Trophoblast cell (in vitro differentiated cells and primary cell): Measurements from ENCODE around the gene ITIH6.

ENCODE experiments used
- DNase-seq, 2 donors: peaks; one replicate each; pipeline ENCODE4 v3.0.0-alpha.2; 2016
- H2AFZ ChIP-seq: 2 replicates; pipeline ENCODE4 v1.6.1; 2013; ENCODE audit warnings: low read length, moderate library complexity, mild to moderate bottlenecking; ENCODE audit not compliant: insufficient read depth, poor library complexity
- H2AK5ac ChIP-seq: 2 replicates; pipeline ENCODE4 v1.6.1; 2013; ENCODE audit warnings: mild to moderate bottlenecking, low read length
- H2BK120ac ChIP-seq: 2 replicates; pipeline ENCODE4 v1.6.1; 2013; ENCODE audit warnings: low read length, mild to moderate bottlenecking, moderate library complexity; ENCODE audit not compliant: insufficient read depth, poor library complexity
- H2BK12ac ChIP-seq: 2 replicates; pipeline ENCODE4 v1.6.1; 2013; ENCODE audit warnings: mild to moderate bottlenecking, low read length, moderate library complexity
- H2BK5ac ChIP-seq: 2 replicates; pipeline ENCODE4 v1.6.1; 2013; ENCODE audit warnings: low read length, low read depth, moderate library complexity, mild to moderate bottlenecking; ENCODE audit not compliant: poor library complexity
- H3K14ac ChIP-seq: 2 replicates; pipeline ENCODE4 v1.6.1; 2013; ENCODE audit warnings: mild to moderate bottlenecking, low read length
- H3K18ac ChIP-seq: 2 replicates; pipeline ENCODE4 v1.6.1; 2013; ENCODE audit warnings: mild to moderate bottlenecking, low read length
- H3K23ac ChIP-seq: 2 replicates; pipeline ENCODE4 v1.6.1; 2013; ENCODE audit warnings: low read length
- H3K27ac ChIP-seq: 2 replicates; pipeline ENCODE4 v1.5.1; 2013; ENCODE audit warnings: low read depth, mild to moderate bottlenecking, inconsistent platforms, low read length, moderate library complexity
- H3K27me3 ChIP-seq: 2 replicates; pipeline ENCODE4 v1.6.1; 2013; ENCODE audit warnings: inconsistent platforms, mild to moderate bottlenecking, low read length, moderate library complexity; ENCODE audit not compliant: insufficient read depth
- H3K36me3 ChIP-seq, 2 experiments: 1 replicate in 1 of 2; 2 replicates in 1 of 2; pipeline ENCODE4 v1.6.1; 2013; ENCODE audit warnings: low read length in 2 of 2, mild to moderate bottlenecking in 2 of 2, moderate library complexity in 1 of 2; ENCODE audit not compliant: insufficient read depth in 2 of 2, control insufficient read depth in 1 of 2
- H3K4ac ChIP-seq: 2 replicates; pipeline ENCODE4 v1.6.1; 2013; ENCODE audit warnings: low read depth, mild to moderate bottlenecking, low read length, moderate library complexity
- H3K4me1 ChIP-seq, 2 experiments: 1 replicate in 1 of 2; 2 replicates in 1 of 2; pipeline ENCODE4 v1.6.1; 2013; ENCODE audit warnings: low read length in 2 of 2, mild to moderate bottlenecking in 2 of 2, moderate library complexity in 1 of 2; ENCODE audit not compliant: insufficient read depth in 2 of 2, control insufficient read depth in 1 of 2
- H3K4me2 ChIP-seq: 2 replicates; pipeline ENCODE4 v1.6.1; 2013; ENCODE audit warnings: inconsistent platforms, mild to moderate bottlenecking, low read length, moderate library complexity
- H3K4me3 ChIP-seq: 2 replicates; pipeline ENCODE4 v1.5.1; 2013; ENCODE audit warnings: mild to moderate bottlenecking, low read depth, low read length, inconsistent platforms
- H3K79me1 ChIP-seq: one replicate; pipeline ENCODE4 v1.6.1; 2013; ENCODE audit warnings: low read length
- H3K79me2 ChIP-seq: 2 replicates; pipeline ENCODE4 v1.6.1; 2013; ENCODE audit warnings: low read length, mild to moderate bottlenecking; ENCODE audit not compliant: control insufficient read depth, insufficient read depth, poor library complexity
- H3K9ac ChIP-seq: 2 replicates; pipeline ENCODE4 v1.6.1; 2013; ENCODE audit warnings: mild to moderate bottlenecking, low read length
- H3K9me3 ChIP-seq: 2 replicates; pipeline ENCODE4 v1.6.1; 2013; ENCODE audit warnings: low read depth, mild to moderate bottlenecking, control low read depth, inconsistent platforms, low read length; ENCODE audit not compliant: insufficient read depth
- H4K12ac ChIP-seq: 2 replicates; pipeline ENCODE4 v1.6.1; 2013; ENCODE audit warnings: low read depth, mild to moderate bottlenecking, low read length, moderate library complexity
- H4K8ac ChIP-seq: 2 replicates; pipeline ENCODE4 v1.6.1; 2013; ENCODE audit warnings: low read depth, mild to moderate bottlenecking, low read length, moderate library complexity
- H4K91ac ChIP-seq: one replicate; pipeline ENCODE4 v1.6.1; 2013; ENCODE audit warnings: low read depth, mild to moderate bottlenecking, low read length, moderate library complexity
- whole genome bisulfite sequencing: extraction: QIAGEN DNeasy Blood & Tissue Kit; methylation state at CpG from one replicate; pipeline ENCODE4 v1.1.7; 2013; ENCODE audit warnings: missing lambda C conversion rate; ENCODE audit not compliant: insufficient read length, insufficient coverage; ENCODE audit errors: extremely low coverage; 5-methylcytosine and 5-hydroxymethylcytosine counted together

ITIH6 gene

GRCh38 chrX:54811301-54811885 is 13.3 kb upstream of the ITIH6 start:
- no peak for DNase-seq
- H2BK12ac ChIP-seq: no peak overlapping the region
- H2BK120ac ChIP-seq: no peak overlapping the region
- no peak overlapping the region for H4K8ac ChIP-seq
- H3K79me1 ChIP-seq: peaks cover 13% of the 10 kb centered on the region
- no peak overlapping the region for H4K12ac ChIP-seq
- H3K4ac ChIP-seq: no peak overlapping the region
- no peak overlapping the region for H3K4me2 ChIP-seq
- no CpG with 5 or more reads among the region's 9 CpGs for WGBS
- no peak overlapping the region for H3K18ac ChIP-seq
- no peak overlapping the region for H2AFZ ChIP-seq
- no peak overlapping the region for H3K27ac ChIP-seq
- H3K36me3 ChIP-seq: peaks cover 46 to 68% of the 10 kb centered on the region in 2 experiments
- no peak overlapping the region for H3K14ac ChIP-seq
- no peak overlapping the region for H3K23ac ChIP-seq
- peaks cover 14% of the 10 kb centered on the region for H3K79me2 ChIP-seq
- H3K9ac ChIP-seq: no peak overlapping the region
- H3K27me3 ChIP-seq: no peaks in the 10 kb centered on the region
- H2AK5ac ChIP-seq: no peak overlapping the region
- no peak overlapping the region for H2BK5ac ChIP-seq
- no peak overlapping the region for H3K4me3 ChIP-seq
- H3K9me3 ChIP-seq: no peaks in the 10 kb centered on the region
- H4K91ac ChIP-seq: no peak overlapping the region
- peaks cover 0 to 4% of the 10 kb centered on the region in 2 experiments for H3K4me1 ChIP-seq

- H3K4me2 ChIP-seq: no peak overlapping the region
- no peak overlapping the region for H3K27ac ChIP-seq
- no peak overlapping the region for H3K9ac ChIP-seq
- no peak overlapping the region for H3K4ac ChIP-seq
- peaks cover 0 to 4% of the 10 kb centered on the region in 2 experiments for H3K4me1 ChIP-seq
- H3K14ac ChIP-seq: no peak overlapping the region
- peaks cover 13% of the 10 kb centered on the region for H3K79me1 ChIP-seq
- H2AK5ac ChIP-seq: no peak overlapping the region
- no peak overlapping the region for H4K8ac ChIP-seq
- H4K12ac ChIP-seq: no peak overlapping the region
- H3K23ac ChIP-seq: no peak overlapping the region
- H2BK12ac ChIP-seq: no peak overlapping the region
- H3K79me2 ChIP-seq: peaks cover 14% of the 10 kb centered on the region
- H3K27me3 ChIP-seq: no peaks in the 10 kb centered on the region
- no peak for DNase-seq
- no peak overlapping the region for H2BK120ac ChIP-seq
- H3K36me3 ChIP-seq: peaks cover 44 to 61% of the 10 kb centered on the region in 2 experiments
- no peak overlapping the region for H2AFZ ChIP-seq
- no peaks in the 10 kb centered on the region for H3K9me3 ChIP-seq
- H2BK5ac ChIP-seq: no peak overlapping the region
- H4K91ac ChIP-seq: no peak overlapping the region
- H3K18ac ChIP-seq: no peak overlapping the region
- WGBS: no CpG with 5 or more reads among the region's 5 CpGs
- H3K4me3 ChIP-seq: no peak overlapping the region
These were observed 12.5 kb upstream of the ITIH6 start for GRCh38 chrX:54810532-54810931.

- H2BK120ac ChIP-seq: peak overlapping the region; percentile 62
- H3K9ac ChIP-seq: peak overlapping the region; percentile 54
- H3K23ac ChIP-seq: no peak overlapping the region
- peak overlapping the region; percentile 81 for H4K12ac ChIP-seq
- H4K91ac ChIP-seq: peak overlapping the region; percentile 98
- H3K27ac ChIP-seq: peak overlapping the region; percentile 93
- H3K4me1 ChIP-seq: peaks cover 0 to 4% of the 10 kb centered on the region in 2 experiments
- H3K36me3 ChIP-seq: peaks cover 30 to 45% of the 10 kb centered on the region in 2 experiments
- peak overlapping the region; percentile 76 for H3K18ac ChIP-seq
- peak; percentile 95 to 97 for DNase-seq
- H2AK5ac ChIP-seq: peak overlapping the region; percentile 44
- H3K4ac ChIP-seq: peak overlapping the region; percentile 71
- no peaks in the 10 kb centered on the region for H3K9me3 ChIP-seq
- peak overlapping the region; percentile 83 for H4K8ac ChIP-seq
- H3K4me3 ChIP-seq: peak overlapping the region; percentile 88
- H3K79me2 ChIP-seq: peaks cover 14% of the 10 kb centered on the region
- no CpG with 5 or more reads among the region's 38 CpGs for WGBS
- H3K14ac ChIP-seq: peak overlapping the region; percentile 91
- no peaks in the 10 kb centered on the region for H3K27me3 ChIP-seq
- peak overlapping the region; percentile 81 for H3K4me2 ChIP-seq
- no peak overlapping the region for H2BK12ac ChIP-seq
- peaks cover 13% of the 10 kb centered on the region for H3K79me1 ChIP-seq
- H2AFZ ChIP-seq: no peak overlapping the region
- H2BK5ac ChIP-seq: peak overlapping the region; percentile 83
These were observed 10.8 kb upstream of the ITIH6 start for GRCh38 chrX:54808605-54809483.

- H3K9ac ChIP-seq: peak overlapping the region; percentile 93
- peak overlapping the region; percentile 95 for H2AK5ac ChIP-seq
- H3K23ac ChIP-seq: no peak overlapping the region
- peak overlapping the region; percentile 99 for H3K4ac ChIP-seq
- peak overlapping the region; percentile 93 for H3K27ac ChIP-seq
- peak overlapping the region; percentile 88 for H3K4me3 ChIP-seq
- peaks cover 29 to 39% of the 10 kb centered on the region in 2 experiments for H3K36me3 ChIP-seq
- peak overlapping the region; percentile 96 for H2BK5ac ChIP-seq
- H3K14ac ChIP-seq: peak overlapping the region; percentile 98
- no peaks in the 10 kb centered on the region for H3K9me3 ChIP-seq
- DNase-seq: peak in 1 of 2 donors; percentile 14
- WGBS: no CpG with 5 or more reads among the region's 23 CpGs
- H2BK120ac ChIP-seq: peak overlapping the region; percentile 97
- H2AFZ ChIP-seq: peak overlapping the region; percentile 97
- H3K18ac ChIP-seq: peak overlapping the region; percentile 97
- H4K8ac ChIP-seq: peak overlapping the region; percentile 93
- H4K12ac ChIP-seq: peak overlapping the region; percentile 96
- H3K79me1 ChIP-seq: peaks cover 13% of the 10 kb centered on the region
- H2BK12ac ChIP-seq: no peak overlapping the region
- peak overlapping the region; percentile 81 for H3K4me2 ChIP-seq
- peaks cover 0 to 4% of the 10 kb centered on the region in 2 experiments for H3K4me1 ChIP-seq
- H3K79me2 ChIP-seq: peaks cover 14% of the 10 kb centered on the region
- H4K91ac ChIP-seq: peak overlapping the region; percentile 98
- no peaks in the 10 kb centered on the region for H3K27me3 ChIP-seq
These were observed 10.1 kb upstream of the ITIH6 start for GRCh38 chrX:54808109-54808604.
